ENCODE results near the gene ALPP.
A peak's percentile ranks its signal among the peaks of the same experiment; 100 is the strongest.
"Not testable (repeated sequence)": the region's sequence is repeated elsewhere in the genome, so short reads cannot be mapped to it uniquely, and the experiment has no call there.

ALPP gene

DNA sequence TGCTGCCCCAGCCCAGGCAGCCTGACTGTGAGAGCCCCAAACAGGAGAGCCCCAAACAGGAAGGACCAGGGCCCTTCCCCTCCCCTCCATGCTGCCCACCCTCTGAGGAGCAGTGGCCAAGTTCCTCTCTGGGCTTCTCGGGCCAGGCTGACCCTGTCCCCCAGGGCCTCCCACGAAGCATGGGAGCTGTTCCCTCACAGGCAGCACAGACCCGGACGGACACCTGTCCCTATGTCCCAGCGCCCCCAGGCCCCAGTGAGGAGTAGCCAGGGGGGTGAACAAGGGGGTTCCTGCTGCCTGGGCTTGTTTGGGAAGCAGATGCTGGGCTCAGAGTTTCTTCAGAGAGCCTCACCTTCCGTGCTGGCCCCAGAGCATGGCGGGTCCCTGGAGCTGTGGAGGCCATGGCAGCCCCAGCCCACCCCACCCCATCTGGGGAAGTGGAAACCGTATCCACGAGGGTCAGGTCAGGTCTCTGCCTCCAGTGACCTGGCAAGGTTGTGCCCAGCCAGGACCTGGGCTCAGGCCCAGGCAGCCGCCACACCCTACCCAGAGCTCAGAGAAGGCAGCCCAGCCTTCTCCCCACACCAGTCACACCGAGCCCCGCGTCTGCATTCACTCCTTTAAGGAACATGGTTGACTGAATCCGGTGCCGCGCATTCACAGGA, 40.3 kb upstream of the ALPP start:
- H3K4me1 Mint-ChIP-seq, H3K9me3 Mint-ChIP-seq, H3K27me3 Mint-ChIP-seq, DNase-seq, H3K4me3 Mint-ChIP-seq, ATAC-seq: not testable (repeated sequence)
- peak overlapping the region in 1 of 2 donors; percentile 67 for H3K27ac Mint-ChIP-seq

DNA sequence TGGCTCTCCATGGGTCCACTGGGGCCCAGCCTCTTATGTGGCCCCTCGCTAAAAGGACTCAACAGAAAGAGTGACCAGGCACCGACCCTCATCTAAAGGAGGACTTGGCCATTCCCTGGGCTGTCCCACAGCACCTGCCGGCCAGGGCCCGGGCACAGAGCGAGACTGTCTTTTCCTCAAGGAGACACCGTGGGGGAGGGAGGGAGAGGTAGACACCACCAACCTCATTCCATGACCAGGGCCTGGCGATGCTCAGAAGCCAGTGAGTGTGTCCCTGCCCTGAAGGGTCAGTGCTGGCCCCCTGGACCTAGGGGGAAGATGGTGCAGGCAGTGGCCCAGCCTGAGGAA, 39.8 kb upstream of the ALPP start:
- peaks cover 7% of the 10 kb centered on the region for H3K4me1 Mint-ChIP-seq
- no peaks in the 10 kb centered on the region for H3K27me3 Mint-ChIP-seq
- DNase-seq: no peak
- no peak overlapping the region for H3K4me3 Mint-ChIP-seq
- peak overlapping the region in 1 of 2 donors; percentile 73 for H3K27ac Mint-ChIP-seq
- no peak for ATAC-seq
- H3K9me3 Mint-ChIP-seq: no peaks in the 10 kb centered on the region

DNA sequence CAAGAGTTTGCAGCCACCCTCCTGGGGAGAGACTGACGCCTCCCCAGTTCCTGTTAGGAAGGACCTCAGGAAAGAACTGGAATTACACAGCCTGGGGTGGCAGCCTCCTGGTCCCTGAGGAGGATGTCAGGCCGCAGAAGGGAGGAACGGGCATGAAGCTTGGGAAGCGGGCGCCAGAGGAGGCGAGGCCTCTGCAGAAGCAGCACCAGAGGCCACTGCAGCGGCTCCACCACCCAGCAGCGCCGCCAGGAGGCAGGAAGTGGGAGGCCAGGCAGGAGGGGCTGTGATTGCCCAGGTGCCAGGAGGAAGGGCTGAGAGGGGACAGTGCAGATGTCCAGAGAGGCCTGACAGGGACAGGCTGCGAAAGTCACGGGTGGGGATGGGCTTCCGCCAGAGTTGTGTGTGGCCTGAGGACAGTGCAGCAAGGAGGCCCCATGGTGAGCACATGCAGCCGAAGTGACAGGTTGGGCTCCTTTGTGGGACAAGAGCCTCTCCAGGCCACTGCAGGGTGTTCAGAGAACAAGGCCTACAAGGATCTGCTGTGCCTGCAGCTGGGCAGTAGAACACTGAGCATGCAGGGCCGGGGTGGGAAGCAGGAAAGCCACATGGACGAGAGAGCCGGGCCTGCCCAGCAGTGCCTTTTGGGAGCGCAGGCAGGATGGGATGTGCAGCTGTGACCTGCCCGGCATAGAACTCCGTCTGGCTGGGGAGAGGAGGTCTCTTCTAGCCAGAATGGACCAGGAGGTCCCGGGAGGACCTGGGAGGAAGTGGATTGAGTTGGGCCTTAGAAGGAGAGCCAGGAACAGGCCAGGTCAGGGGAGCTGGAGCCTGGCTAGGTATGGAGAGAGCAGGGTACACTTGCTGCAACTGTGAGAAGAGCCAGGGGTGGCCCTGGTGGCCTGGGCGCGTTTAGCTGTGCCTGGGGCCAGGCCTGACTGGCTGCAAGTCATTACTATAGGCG, 39.1 kb upstream of the ALPP start:
- Mint-ChIP-seq H3K27me3 (no peaks in the 10 kb centered on the region), H3K9me3 (no peaks in the 10 kb centered on the region), H3K4me1 (peaks cover 7% of the 10 kb centered on the region), H3K27ac (peak overlapping the region; percentile 19 to 73), H3K4me3 (no peak overlapping the region)
- ATAC-seq (no peak), DNase-seq (no peak)

DNA sequence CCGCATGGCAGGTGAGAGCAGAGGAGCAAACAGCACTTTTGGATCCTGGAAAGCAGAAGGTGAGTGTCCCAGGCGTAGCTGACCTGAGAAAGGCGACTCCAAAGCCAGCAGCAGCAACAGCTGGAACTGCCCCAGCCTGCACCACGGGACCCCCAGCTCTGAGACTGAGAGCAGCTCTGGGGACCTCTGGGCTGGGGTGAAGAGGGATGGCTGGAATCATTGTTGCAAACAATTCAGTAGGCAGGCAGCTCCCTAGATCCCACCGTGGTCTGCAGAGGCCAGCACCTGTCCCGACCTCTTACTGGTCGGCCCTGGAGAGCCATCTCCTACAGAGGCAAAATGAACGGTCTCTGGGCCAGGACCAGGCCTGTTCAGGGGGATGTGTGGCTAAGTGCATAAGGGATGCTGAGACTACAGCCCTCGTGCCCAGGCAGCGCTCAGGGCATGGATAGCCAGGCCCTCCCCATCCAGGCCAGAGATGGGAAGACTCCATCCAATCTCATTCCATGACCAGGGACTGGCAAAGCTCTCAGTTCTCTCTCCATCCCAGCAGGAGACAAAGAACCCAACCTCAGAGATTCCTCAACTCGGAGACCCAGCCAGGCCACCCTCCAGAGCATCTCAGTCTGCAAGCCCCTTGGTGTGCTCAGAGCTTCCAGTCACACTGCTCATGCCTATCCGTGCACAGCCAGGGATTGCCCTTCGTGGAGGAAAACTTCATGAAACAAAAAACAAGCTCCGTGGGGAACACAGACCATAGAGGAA, 38.2 kb upstream of the ALPP start:
- Mint-ChIP-seq H3K4me1 (peaks cover 7% of the 10 kb centered on the region), H3K27ac (no peak overlapping the region), H3K4me3 (no peak overlapping the region), H3K27me3 (no peaks in the 10 kb centered on the region), H3K9me3 (no peaks in the 10 kb centered on the region)
- no peak for DNase-seq
- ATAC-seq: no peak

DNA sequence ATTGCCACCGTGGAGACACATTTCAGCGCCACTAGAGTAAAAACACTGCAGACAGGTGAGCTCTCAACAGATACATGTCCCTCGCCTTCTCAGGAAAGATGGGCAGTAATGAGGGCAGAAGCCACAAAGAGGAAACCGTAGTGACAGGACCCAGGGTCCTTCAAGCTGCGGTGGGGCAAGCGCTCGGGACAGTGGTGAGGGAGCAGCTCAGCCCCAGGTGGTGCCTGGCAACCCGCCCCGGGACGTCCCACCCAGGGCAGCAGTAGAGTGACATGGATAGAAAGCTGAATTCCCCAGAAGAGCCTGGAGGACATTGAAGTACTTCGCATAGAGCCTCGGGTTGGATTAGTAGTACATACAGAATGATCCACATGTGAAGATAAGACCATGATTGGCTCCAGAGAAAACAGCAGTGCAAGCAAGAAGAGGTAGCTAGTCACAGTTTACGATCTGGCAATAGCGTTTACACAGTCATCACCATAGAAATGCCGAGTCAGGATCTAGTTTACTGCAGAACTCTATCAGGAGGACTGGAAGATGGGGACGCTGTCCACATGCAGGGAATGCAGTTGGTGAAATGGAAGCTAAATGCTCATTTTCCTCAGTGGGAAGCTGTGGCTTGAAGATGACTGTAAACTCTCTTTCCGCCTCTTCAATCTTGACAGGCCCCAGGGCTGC, 37.4 kb upstream of the ALPP start:
- Mint-ChIP-seq H3K9me3 (no peaks in the 10 kb centered on the region), H3K4me1 (peaks cover 7% of the 10 kb centered on the region), H3K27me3 (no peaks in the 10 kb centered on the region), H3K27ac (no peak overlapping the region), H3K4me3 (no peak overlapping the region)
- DNase-seq (no peak), ATAC-seq (no peak)

DNA sequence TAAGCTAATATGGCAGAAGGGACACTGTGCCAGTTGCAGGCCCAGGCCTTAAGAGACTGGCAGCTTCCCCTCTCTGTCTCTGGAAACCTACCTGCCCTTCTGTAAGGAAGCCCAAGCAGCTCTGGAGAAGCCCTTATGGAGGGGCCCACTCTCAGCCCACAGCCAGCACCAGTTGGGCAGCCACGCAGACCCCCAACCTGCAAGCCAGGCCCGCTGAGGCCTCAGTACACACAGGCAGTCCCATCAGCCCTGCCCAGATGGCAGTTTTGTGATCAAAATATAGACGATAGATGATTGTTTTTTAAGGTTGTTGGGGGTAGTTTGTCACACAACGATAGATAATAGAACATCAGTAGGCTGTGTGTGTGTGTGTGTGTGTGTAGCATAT, 36.8 kb upstream of the ALPP start:
- no peak for DNase-seq
- Mint-ChIP-seq H3K27ac (no peak overlapping the region), H3K4me3 (no peak overlapping the region), H3K9me3 (no peaks in the 10 kb centered on the region), H3K27me3 (no peaks in the 10 kb centered on the region), H3K4me1 (peaks cover 7% of the 10 kb centered on the region)
- ATAC-seq: no peak

DNA sequence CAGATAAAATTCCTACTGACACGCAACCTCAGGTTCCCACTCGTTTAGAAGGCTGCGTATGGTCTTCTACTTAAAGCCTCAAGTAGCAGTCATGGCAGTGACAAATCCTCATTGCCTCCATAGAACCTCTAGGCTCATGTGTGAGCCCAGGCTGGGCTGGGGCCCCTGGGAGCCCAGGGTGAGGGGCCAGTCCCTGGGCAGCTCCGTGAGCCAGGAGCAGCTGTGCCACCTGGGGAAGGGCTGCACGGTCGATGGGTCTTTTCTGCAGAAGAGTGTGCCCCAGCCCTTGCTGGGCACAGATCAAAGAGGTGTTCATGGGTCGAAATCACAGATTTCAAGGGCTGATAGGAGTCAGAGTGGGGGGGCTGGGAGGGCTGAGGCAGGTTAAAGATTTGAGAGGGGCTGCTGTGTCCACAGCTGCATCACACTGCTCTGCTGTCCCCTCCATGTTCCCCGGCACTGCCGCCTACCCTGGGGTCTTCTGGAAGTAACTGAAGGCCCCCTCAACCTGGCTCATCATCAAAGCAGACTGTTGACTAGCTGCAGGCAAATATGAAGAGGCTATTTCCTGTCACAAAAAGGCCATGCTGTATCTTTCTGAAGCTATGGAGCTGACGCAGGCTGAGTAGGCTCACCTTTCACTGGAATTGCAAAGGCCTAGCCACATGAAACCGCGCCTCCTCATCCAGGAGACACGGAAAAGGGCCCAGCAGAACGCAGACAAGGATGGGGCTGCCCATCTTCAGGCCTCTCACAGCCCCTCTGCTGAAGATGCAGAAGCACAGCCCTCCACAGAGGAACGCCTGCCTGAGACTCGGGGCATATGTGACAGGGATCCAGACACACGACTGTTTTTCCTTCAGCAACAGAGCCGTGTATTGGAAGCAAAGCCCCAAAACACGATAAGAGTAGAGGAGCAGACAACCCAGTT, 35.7 kb upstream of the ALPP start:
- H3K27ac Mint-ChIP-seq: no peak overlapping the region

DNA sequence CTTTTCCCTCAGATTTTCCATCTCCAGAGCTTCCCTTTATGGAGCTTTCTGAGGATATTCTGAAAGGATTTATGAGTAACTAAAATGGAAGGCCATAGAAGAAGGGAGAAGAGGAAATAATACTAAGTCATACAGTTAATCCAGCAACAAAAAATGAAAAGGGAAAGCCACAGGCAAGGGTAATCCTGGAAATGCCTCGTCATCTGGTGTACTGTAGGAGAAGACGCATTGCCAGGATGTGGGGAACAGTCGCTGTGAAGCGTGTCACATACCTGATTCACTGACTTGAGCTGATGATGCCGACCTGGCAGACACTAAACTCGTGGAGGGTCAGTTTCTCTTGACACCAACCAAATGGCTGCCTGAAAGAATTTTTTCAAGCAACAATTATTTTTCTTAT, 34.7 kb upstream of the ALPP start:
- ATAC-seq: no peak
- H3K4me3 Mint-ChIP-seq: no peak overlapping the region
- H3K4me1 Mint-ChIP-seq: peaks cover 7% of the 10 kb centered on the region
- peaks cover 6% of the 10 kb centered on the region for H3K27me3 Mint-ChIP-seq
- H3K27ac Mint-ChIP-seq: no peak overlapping the region
- H3K9me3 Mint-ChIP-seq: no peaks in the 10 kb centered on the region
- DNase-seq: no peak

More for the DNA sequence above, 35.7 kb upstream of the ALPP start:
- DNase-seq (no peak), ATAC-seq (no peak)
- Mint-ChIP-seq H3K4me1 (peaks cover 7% of the 10 kb centered on the region), H3K27me3 (no peaks in the 10 kb centered on the region), H3K9me3 (no peaks in the 10 kb centered on the region), H3K4me3 (no peak overlapping the region)

DNA sequence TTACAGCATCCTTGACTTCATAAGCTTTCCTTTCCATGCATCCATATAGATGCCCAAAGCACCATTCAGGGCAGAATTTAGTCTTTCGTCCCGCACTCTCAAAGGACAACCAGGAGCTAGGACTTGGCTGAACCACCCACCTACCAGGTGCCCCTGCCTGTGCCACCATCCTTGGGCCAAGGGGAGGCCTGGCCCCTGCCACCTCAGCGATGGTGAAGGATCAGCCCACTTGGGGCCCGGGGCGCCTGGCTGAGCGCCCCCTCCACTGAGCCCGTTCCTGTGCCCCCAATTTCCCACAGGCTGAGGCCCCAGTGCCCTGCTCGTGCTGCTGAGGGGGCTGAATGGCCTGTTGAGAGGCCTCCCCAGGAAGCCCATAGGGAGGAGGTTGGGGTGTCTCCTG, 33.3 kb upstream of the ALPP start:
- DNase-seq (no peak), ATAC-seq (no peak)
- Mint-ChIP-seq H3K4me1 (peaks cover 20% of the 10 kb centered on the region), H3K27me3 (peaks cover 15% of the 10 kb centered on the region), H3K9me3 (no peaks in the 10 kb centered on the region), H3K4me3 (no peak overlapping the region), H3K27ac (no peak overlapping the region)

DNA sequence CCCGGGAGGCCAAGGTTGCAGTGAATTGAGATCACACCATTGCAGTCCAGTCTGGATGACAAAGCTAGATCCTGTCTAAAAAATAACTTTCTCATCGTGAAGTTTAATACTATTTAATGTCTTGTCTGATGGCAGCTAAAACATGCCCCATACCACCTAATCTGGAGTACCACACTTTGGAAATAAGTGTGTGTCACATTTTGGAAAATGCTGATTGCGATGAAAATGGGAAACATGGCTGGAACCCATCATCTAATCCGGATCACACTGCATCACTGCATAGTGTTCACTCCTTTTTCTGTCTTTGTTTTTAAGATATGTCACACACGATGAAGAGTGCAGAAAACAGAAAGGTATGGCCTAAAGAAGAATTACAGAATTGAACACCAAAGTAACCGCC, 31.2 kb upstream of the ALPP start:
- H3K4me3 Mint-ChIP-seq: no peak overlapping the region
- H3K27me3 Mint-ChIP-seq: peaks cover 33% of the 10 kb centered on the region
- no peaks in the 10 kb centered on the region for H3K9me3 Mint-ChIP-seq
- no peak for DNase-seq
- peaks cover 28% of the 10 kb centered on the region for H3K4me1 Mint-ChIP-seq
- ATAC-seq: no peak
- no peak overlapping the region for H3K27ac Mint-ChIP-seq

DNA sequence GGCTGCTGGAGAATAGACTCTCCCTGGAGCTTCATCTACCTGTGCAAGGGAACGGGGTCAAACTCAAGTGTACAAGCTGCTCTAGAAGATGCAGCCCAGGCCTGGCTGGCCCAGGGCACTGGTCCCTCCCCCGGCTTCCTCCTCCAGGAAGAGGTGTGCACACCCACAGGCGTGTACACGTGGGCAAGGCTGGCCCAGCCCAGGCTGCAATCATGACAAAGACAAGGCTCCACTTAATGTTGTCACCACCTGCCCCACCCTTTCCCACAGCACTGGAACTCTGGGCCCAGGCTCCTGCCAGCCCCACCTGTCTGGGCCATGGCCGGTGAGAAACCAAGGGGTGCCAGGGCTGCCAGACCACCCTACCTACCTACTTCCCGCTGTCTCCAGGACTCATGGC, 29.6 kb upstream of the ALPP start:
- Mint-ChIP-seq H3K4me1 (peaks cover 20% of the 10 kb centered on the region), H3K27me3 (peaks cover 47% of the 10 kb centered on the region), H3K4me3 (no peak overlapping the region), H3K9me3 (no peaks in the 10 kb centered on the region), H3K27ac (no peak overlapping the region)
- no peak for DNase-seq
- peak; percentile 46 for ATAC-seq

DNA sequence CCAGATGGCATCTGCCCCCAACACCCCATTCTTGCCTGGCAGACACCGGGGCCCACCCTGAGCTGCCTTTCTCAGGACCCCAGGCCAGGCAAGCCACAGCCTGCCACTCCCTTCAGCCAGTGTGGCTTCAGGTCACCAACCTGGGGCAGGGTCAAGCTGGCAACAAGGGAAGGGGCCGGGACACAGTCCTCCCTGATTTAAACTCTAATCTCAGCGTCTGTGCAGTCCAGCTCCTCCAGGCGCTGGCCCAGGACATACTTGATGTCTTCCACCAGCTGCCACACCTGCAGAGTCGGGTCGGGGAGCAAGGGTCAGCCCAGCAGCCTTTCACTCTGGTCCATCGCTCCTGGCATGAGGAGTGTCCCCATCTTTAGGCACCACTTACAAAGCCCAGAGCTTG, 29.0 kb upstream of the ALPP start:
- Mint-ChIP-seq H3K9me3 (no peaks in the 10 kb centered on the region), H3K27ac (no peak overlapping the region), H3K4me1 (peaks cover 20% of the 10 kb centered on the region), H3K4me3 (no peak overlapping the region), H3K27me3 (peaks cover 53% of the 10 kb centered on the region)
- no peak for DNase-seq
- ATAC-seq: no peak

DNA sequence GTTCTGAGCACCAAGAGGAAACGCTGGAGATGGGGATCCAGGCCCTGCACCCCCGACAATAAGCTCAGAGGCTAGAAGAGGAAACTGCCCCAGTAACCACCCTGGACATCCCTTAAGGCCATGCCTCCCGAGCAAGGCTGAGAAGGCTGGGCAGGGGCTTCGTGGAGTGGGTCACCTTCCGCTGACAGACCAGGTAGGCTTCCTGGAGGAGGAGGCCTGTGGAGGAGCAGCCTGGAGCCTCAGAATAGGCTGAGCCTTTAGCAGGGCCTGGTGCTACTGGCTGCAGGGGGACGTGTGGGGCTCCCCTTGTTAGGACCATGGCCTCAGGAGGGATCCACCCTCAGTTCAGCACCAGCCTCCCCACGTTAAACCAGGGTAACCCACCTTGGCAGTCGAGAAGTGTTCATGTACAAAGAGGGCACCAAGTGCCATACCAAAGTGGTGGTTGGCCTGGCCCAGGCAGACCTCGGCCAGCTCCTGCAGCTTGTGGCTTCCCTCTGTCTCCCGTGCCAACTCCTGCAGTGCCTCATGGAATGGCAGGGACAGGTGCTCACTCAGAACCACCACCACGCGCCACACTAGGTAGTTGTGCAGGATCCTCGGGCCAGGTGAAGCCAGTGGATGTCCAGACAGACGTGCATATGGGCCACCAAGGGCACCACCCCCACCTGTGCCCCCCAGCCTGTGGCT, 28.5 kb upstream of the ALPP start:
- Mint-ChIP-seq H3K27me3 (peaks cover 53% of the 10 kb centered on the region), H3K4me3 (peak overlapping the region in 1 of 2 donors; percentile 42), H3K27ac (no peak overlapping the region), H3K9me3 (no peaks in the 10 kb centered on the region), H3K4me1 (peaks cover 20% of the 10 kb centered on the region)
- no peak for DNase-seq
- no peak for ATAC-seq

All from stimulated activated naive CD8-positive, alpha-beta T cell treated with anti-CD3 and anti-CD28 coated beads, Interleukin-15, amount 100 ng/mL, for 72 hours (primary cell).